Body of pancreas (tissue), 4 donors: Measurements from ENCODE around the gene BCAM.

Source experiments
- POLR2A ChIP-seq, 3 donors: fragments of 450-650 bp; IDR thresholded peaks; one replicate each; pipeline ENCODE4 v1.6.1; 2016; ENCODE audit warnings: antibody characterized with exemption in 3 of 3, mild to moderate bottlenecking in 2 of 3
- TF ChIP-seq, protein P1 (sequence below), 7 experiments: fragments of 450-650 bp in 4 of 7; fragments of 200-600 bp in 3 of 7; sonication (generic) in 3 of 7; IDR thresholded peaks; one replicate each; pipeline ENCODE4 v1.5.1; 2016 to 2019; ENCODE audit warnings: antibody characterized with exemption in 7 of 7

DNA sequence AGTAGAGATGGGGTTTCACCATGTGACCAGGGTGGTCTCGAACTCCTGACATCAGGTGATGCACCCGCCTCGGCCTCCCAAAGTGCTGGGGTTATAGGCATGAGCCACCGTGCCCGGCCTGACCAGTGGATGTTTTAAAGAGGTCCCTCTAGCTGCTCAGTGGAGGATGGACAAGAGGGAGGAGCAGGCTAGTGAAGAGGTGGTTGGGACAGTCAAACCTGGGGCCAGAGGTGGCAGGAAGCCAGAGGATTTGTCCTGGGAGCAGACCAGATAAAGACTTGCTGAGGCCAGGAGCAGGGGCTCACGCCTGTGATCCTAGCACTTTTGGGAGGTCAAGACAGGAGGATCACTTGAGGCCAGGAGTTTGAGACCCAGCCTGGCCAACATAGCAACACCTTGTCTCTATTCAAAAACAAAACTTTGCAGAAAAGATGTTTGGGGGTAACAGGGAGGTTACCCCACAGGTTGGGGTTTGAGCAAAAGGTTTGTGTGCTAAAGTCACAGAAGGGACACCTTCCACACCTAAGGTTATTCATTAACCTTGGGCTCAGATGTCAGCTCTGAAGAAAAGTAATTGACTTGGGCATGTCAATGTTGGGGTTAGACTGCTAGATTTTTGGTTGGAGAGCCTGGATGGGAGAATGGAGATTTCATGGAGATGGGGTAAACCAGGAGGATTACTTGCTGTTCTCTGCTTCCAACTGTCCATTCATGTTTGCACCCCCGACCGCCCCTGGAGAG lies 9.0 kb downstream of the BCAM start:
- TF ChIP-seq, protein P1, sequence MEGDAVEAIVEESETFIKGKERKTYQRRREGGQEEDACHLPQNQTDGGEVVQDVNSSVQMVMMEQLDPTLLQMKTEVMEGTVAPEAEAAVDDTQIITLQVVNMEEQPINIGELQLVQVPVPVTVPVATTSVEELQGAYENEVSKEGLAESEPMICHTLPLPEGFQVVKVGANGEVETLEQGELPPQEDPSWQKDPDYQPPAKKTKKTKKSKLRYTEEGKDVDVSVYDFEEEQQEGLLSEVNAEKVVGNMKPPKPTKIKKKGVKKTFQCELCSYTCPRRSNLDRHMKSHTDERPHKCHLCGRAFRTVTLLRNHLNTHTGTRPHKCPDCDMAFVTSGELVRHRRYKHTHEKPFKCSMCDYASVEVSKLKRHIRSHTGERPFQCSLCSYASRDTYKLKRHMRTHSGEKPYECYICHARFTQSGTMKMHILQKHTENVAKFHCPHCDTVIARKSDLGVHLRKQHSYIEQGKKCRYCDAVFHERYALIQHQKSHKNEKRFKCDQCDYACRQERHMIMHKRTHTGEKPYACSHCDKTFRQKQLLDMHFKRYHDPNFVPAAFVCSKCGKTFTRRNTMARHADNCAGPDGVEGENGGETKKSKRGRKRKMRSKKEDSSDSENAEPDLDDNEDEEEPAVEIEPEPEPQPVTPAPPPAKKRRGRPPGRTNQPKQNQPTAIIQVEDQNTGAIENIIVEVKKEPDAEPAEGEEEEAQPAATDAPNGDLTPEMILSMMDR (IDR thresholded peaks at IDR 0.05) = no peak
- TF ChIP-seq POLR2A (IDR thresholded peaks at IDR 0.05) = no peak
